Neuronal stem cell (in vitro differentiated cells): ENCODE measurements around the gene SPRYD3.

Experiments used
- DNase-seq: peaks from one replicate; pipeline ENCODE4 v3.0.0-alpha.2; 2013; ENCODE audit warnings: low spot score
- H2AFZ ChIP-seq: one replicate; pipeline ENCODE4 v1.6.1; 2013; ENCODE audit warnings: mild to moderate bottlenecking, low read length, inconsistent platforms
- H2AK5ac ChIP-seq: 2 replicates; pipeline ENCODE4 v1.6.1; 2013; ENCODE audit warnings: low read depth, mild to moderate bottlenecking, inconsistent platforms, low read length, moderate library complexity, mixed read lengths
- H2BK120ac ChIP-seq: 2 replicates; pipeline ENCODE4 v1.6.1; 2013; ENCODE audit warnings: low read depth, mild to moderate bottlenecking, inconsistent platforms, low read length, moderate library complexity, mixed read lengths
- H2BK12ac ChIP-seq: one replicate; pipeline ENCODE4 v1.6.1; 2013; ENCODE audit warnings: low read length, inconsistent platforms
- H2BK15ac ChIP-seq: 2 replicates; pipeline ENCODE4 v1.6.1; 2013; ENCODE audit warnings: mild to moderate bottlenecking, low read length, inconsistent platforms, mixed read lengths
- H2BK5ac ChIP-seq: one replicate; pipeline ENCODE4 v1.6.1; 2013; ENCODE audit warnings: inconsistent platforms, mild to moderate bottlenecking, low read length, moderate library complexity
- H3K14ac ChIP-seq: one replicate; pipeline ENCODE4 v1.6.1; 2013; ENCODE audit warnings: low read length, inconsistent platforms
- H3K18ac ChIP-seq: 2 replicates; pipeline ENCODE4 v1.6.1; 2013; ENCODE audit warnings: low read length, inconsistent platforms
- H3K23ac ChIP-seq: 2 replicates; pipeline ENCODE4 v1.6.1; 2013; ENCODE audit warnings: low read depth, mild to moderate bottlenecking, mixed read lengths, low read length, inconsistent platforms; ENCODE audit not compliant: poor library complexity
- H3K27ac ChIP-seq: replicated peaks from 3 replicates; pipeline ENCODE4 v1.5.1; 2013; ENCODE audit warnings: low read length, inconsistent platforms
- H3K27me3 ChIP-seq, 3 experiments: 2 replicates each; pipeline ENCODE4 v1.6.1; 2013; ENCODE audit warnings: low read length in 3 of 3, mild to moderate bottlenecking in 2 of 3, inconsistent platforms in 1 of 3, low read depth in 1 of 3, mixed read lengths in 1 of 3, moderate library complexity in 1 of 3; ENCODE audit not compliant: control insufficient read depth in 3 of 3, insufficient read depth in 3 of 3
- H3K36me3 ChIP-seq, 2 donors: replicated peaks in 1 of 2; 2 replicates each; pipeline ENCODE4 v1.6.1; 2013; ENCODE audit warnings: low read length in 2 of 2; ENCODE audit not compliant: control insufficient read depth in 2 of 2, insufficient read depth in 2 of 2
- H3K4ac ChIP-seq: 2 replicates; pipeline ENCODE4 v1.6.1; 2013; ENCODE audit warnings: inconsistent platforms, mild to moderate bottlenecking, low read length, moderate library complexity
- H3K4me1 ChIP-seq, 2 donors: 1 replicate in 1 of 2; 2 replicates in 1 of 2; pipeline ENCODE4 v1.6.1; 2013; ENCODE audit warnings: low read length in 2 of 2, low read depth in 1 of 2; ENCODE audit not compliant: control insufficient read depth in 2 of 2, insufficient read depth in 1 of 2
- H3K4me2 ChIP-seq: one replicate; pipeline ENCODE4 v1.6.1; 2013; ENCODE audit warnings: mild to moderate bottlenecking, low read length, inconsistent platforms; ENCODE audit not compliant: insufficient read depth, poor library complexity, severe bottlenecking
- H3K4me3 ChIP-seq, 2 donors: 2 replicates each; pipeline ENCODE4 v1.5.1; 2013; ENCODE audit warnings: low read length in 2 of 2, mild to moderate bottlenecking in 2 of 2, inconsistent platforms in 1 of 2, moderate library complexity in 1 of 2
- H3K79me1 ChIP-seq: one replicate; pipeline ENCODE4 v1.6.1; 2013; ENCODE audit warnings: low read depth, mild to moderate bottlenecking, inconsistent platforms, low read length, moderate library complexity
- H3K9ac ChIP-seq: one replicate; pipeline ENCODE4 v1.6.1; 2013; ENCODE audit warnings: mild to moderate bottlenecking, low read depth, low read length, inconsistent platforms; ENCODE audit not compliant: poor library complexity
- H3K9me3 ChIP-seq, 2 donors: replicated peaks in 1 of 2; 2 replicates each; pipeline versions ENCODE3 to v1.6.1; 2013; ENCODE audit warnings: low read length in 2 of 2, mild to moderate bottlenecking in 2 of 2, inconsistent platforms in 1 of 2, low read depth in 1 of 2, mixed read lengths in 1 of 2, moderate library complexity in 1 of 2; ENCODE audit not compliant: control insufficient read depth in 2 of 2, insufficient read depth in 1 of 2
- H4K8ac ChIP-seq: one replicate; pipeline ENCODE4 v1.6.1; 2013; ENCODE audit warnings: low read depth, mild to moderate bottlenecking, inconsistent platforms, low read length, moderate library complexity
- H4K91ac ChIP-seq: one replicate; pipeline ENCODE4 v1.6.1; 2013; ENCODE audit warnings: low read length, low read depth, mild to moderate bottlenecking, inconsistent platforms; ENCODE audit not compliant: poor library complexity
- WGBS, 2 donors: extraction: QIAGEN DNeasy Blood & Tissue Kit; methylation state at CpG; one replicate each; pipeline ENCODE4 v1.1.7; 2013; ENCODE audit warnings: missing lambda C conversion rate in 2 of 2, mixed read lengths in 1 of 2; ENCODE audit not compliant: insufficient read length in 2 of 2, insufficient replicate concordance in 1 of 2; ENCODE audit errors: extremely low coverage in 2 of 2; 5-methylcytosine and 5-hydroxymethylcytosine counted together

The SPRYD3 gene

DNA sequence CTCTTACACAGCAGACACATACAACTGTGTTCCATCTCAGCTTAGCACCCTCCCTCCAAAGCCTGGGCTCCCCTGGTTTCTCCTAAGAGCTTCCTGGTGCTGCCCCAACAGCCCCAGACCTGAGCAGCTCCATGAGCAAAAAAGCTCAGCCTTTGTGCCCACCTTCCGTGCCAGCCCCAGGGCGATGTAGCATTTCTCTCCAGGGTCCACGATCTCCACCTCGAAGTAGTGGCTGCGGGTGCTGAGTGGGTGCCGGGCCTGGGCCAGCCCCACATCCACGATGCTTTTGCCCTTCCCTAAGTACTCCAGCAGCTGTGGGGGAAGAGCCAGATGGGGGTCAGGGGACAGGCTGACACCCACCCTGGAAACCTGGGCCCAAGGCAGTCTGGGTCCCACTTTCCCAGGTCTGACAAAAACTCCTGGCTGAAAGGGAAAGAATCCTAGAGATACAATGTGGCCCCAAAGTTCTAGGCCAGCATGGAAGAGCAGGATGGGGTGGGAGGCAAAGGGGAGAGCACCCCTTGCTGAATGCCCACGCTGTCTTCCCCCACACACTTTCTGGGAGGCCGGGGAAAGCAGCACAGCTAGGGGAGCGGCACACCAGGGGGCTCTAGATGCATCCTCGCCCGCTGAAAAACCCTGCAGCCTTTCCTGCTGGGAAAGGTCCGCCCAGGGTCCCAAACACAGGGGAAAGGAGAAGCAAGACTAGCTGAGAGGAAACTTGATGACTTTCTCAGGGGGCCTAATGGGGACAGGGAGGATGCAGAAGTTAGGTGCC lies 11.0 kb downstream of the SPRYD3 start:
- Histone ChIP-seq H3K79me1 (no peaks in the 10 kb centered on the region), H3K27ac (no peak overlapping the region), H3K4ac (no peak overlapping the region), H2AK5ac (no peak overlapping the region), H3K4me1 (peaks cover 12 to 18% of the 10 kb centered on the region in 2 donors), H3K9ac (no peak overlapping the region), H4K91ac (no peak overlapping the region), H2BK120ac (no peak overlapping the region), H3K14ac (peak overlapping the region; percentile 11), H3K9me3 (no peaks in the 10 kb centered on the region), H3K36me3 (peaks cover 3 to 6% of the 10 kb centered on the region in 2 donors), H2AFZ (no peak overlapping the region), H3K4me3 (no peak overlapping the region), H2BK5ac (no peak overlapping the region), H2BK15ac (no peak overlapping the region), H3K23ac (no peak overlapping the region), H4K8ac (no peak overlapping the region), H3K27me3 (no peaks in the 10 kb centered on the region), H3K18ac (no peak overlapping the region), H2BK12ac (no peak overlapping the region), H3K4me2 (no peak overlapping the region)
- no CpG with 5 or more reads among the region's 13 CpGs for WGBS, 2 donors
- no peak for DNase-seq

DNA sequence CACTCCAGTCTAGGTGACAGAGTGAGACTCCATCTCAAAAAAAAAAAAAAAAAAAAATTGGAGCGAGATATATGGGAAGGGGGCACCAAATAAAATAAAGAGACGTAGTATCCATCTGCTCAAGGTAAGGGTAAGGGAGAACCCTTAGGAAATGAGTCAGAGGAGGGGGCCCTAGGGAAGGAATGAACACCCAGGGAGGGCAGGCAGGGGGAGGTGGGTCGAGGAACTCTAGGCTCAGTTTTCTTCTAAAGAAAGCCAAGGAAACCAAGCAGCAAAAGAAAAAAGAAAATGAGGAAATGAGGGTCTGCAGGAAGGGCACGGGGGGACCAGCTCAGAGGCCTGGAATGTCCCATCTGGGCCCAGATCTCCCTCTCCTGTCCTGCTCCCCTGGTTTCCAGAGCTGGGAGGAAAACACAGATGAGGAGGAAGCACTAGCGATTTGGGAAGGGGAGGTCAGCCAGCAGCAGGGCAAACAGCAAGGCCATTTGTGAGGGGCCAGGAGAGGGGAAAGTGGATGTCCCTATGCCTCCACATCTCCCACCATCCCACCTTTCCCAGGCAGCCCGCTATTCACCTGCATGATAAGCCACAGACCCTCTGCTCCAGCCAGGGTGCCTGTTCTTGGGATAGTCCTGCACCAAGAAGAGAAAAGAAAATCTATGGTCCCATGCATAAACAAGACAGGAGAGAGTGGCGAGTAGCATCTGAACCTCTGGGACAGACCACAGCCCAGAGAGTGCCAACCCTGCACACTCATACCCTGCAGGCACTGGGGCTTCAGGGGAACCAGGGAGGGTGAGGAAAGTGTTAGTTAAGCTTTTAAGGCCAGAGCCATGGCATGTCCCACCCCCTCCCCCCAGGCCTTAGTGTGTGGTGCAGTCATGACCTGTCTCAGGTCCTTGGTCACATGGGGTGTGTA lies 11.9 kb downstream of the SPRYD3 start:
- H2AK5ac ChIP-seq, result no peak overlapping the region
- peaks cover 3 to 6% of the 10 kb centered on the region in 2 donors for H3K36me3 ChIP-seq
- no peak overlapping the region for H3K4ac ChIP-seq
- no peak overlapping the region for H3K27ac ChIP-seq
- H3K23ac ChIP-seq, result no peak overlapping the region
- WGBS, 2 donors, result no CpG with 5 or more reads among the region's 7 CpGs
- no peak overlapping the region for H3K4me3 ChIP-seq
- H3K9ac ChIP-seq, result peak overlapping the region; percentile 31
- no peak overlapping the region for H2BK12ac ChIP-seq
- no peak overlapping the region for H2BK5ac ChIP-seq
- H2BK120ac ChIP-seq, result no peak overlapping the region
- H3K27me3 ChIP-seq, result no peaks in the 10 kb centered on the region
- no peak overlapping the region for H2AFZ ChIP-seq
- no peak overlapping the region for H3K14ac ChIP-seq
- H2BK15ac ChIP-seq, result no peak overlapping the region
- no peak overlapping the region for H3K4me2 ChIP-seq
- H4K8ac ChIP-seq, result no peak overlapping the region
- H3K79me1 ChIP-seq, result no peaks in the 10 kb centered on the region
- peaks cover 5 to 13% of the 10 kb centered on the region in 2 donors for H3K4me1 ChIP-seq
- no peak overlapping the region for H3K18ac ChIP-seq
- H4K91ac ChIP-seq, result no peak overlapping the region
- DNase-seq, result no peak
- H3K9me3 ChIP-seq, result no peaks in the 10 kb centered on the region

DNA sequence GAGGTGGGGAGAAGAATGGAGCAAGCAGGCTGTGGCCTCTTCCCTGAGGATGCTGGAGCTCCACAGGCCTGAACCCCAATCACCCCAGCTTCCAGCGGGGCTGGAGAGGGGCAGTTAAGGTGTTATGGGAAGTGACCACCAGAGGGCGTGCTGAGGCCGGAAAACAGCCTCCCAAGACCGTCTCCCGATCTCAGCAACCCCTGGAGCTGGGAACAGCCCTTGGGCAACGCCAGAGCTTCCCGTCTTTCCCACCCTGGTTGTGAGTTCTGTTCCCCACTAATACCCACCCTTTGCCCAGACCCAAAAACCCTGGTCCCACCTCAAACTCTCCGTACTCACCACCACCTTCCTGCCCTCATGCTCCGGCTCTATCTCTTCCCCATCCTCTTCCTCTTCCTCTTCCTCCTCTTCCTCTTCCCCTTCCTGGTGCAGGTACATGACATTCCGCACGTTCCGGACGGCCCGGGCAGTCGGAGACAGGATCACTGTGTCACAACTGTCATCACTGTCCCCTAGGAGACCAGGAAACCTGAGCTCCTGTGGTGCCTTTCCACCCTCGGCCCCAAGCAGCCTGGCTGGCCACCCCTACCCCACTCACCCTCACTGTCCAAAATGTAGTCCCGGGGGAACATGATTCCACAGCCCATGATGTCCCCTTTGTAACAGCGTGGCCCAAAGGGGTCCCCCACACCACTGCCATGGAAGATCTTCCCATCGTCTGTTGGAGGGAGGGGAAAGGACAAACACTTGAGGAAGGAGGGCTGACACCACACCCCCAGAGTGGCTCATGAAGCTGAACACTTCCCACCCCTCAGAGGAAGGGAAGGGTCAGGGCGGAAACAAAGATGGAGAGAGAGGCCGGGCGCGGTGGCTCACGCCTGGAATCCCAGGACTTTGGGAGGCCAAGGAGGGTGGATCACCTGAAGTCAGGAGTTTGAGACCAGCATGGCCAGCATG lies 12.9 kb downstream of the SPRYD3 start:
- Histone ChIP-seq H2AFZ (no peak overlapping the region), H2BK15ac (no peak overlapping the region), H3K27me3 (no peaks in the 10 kb centered on the region), H3K79me1 (no peaks in the 10 kb centered on the region), H3K9ac (no peak overlapping the region), H3K4me2 (no peak overlapping the region), H3K4me1 (peaks cover 0 to 13% of the 10 kb centered on the region in 2 donors), H4K8ac (no peak overlapping the region), H3K18ac (no peak overlapping the region), H3K9me3 (no peaks in the 10 kb centered on the region), H2BK120ac (no peak overlapping the region), H3K14ac (no peak overlapping the region), H3K23ac (no peak overlapping the region), H3K36me3 (peaks cover 3 to 6% of the 10 kb centered on the region in 2 donors), H2BK5ac (no peak overlapping the region), H4K91ac (no peak overlapping the region), H3K27ac (no peak overlapping the region), H3K4me3 (no peak overlapping the region), H2BK12ac (no peak overlapping the region), H3K4ac (no peak overlapping the region), H2AK5ac (no peak overlapping the region)
- DNase-seq, result peak; percentile 70
- WGBS, 2 donors, result no CpG with 5 or more reads among the region's 24 CpGs
